Ovary (tissue), 3 donors: Measurements from ENCODE around the gene SRD5A3.

Experiments
- POLR2A ChIP-seq: fragments of 450-650 bp; IDR thresholded peaks from one replicate; pipeline ENCODE4 v1.6.1; 2017; ENCODE audit warnings: antibody characterized with exemption, mild to moderate bottlenecking, moderate library complexity
- TF ChIP-seq, protein P1 (sequence below), 3 donors: fragments of 450-650 bp in 2 of 3; fragments of 200-600 bp in 1 of 3; IDR thresholded peaks; one replicate each; pipeline versions ENCODE4 v1.5.1 to v1.8.0; 2016 to 2022; ENCODE audit warnings: antibody characterized with exemption in 3 of 3, mild to moderate bottlenecking in 1 of 3
- donor health status: DM: no; HTN: no; CAD: no.

DNA sequence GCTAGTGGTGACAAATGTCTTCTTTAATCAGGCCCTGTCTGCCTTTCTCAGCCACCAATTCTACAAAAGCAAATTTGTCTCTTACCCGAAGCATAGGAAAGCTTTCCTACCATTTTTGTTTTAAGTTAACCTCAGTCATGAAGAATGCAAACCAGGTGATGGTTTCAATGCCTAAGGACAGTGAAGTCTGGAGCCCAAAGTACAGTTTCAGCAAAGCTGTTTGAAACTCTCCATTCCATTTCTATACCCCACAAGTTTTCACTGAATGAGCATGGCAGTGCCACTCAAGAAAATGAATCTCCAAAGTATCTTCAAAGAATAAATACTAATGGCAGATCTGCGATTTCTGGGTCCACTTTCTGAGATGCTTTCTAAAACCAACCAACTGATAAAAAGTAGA lies 23.9 kb downstream of the SRD5A3 start:
- TF ChIP-seq POLR2A, result no peak
- TF ChIP-seq, protein P1, sequence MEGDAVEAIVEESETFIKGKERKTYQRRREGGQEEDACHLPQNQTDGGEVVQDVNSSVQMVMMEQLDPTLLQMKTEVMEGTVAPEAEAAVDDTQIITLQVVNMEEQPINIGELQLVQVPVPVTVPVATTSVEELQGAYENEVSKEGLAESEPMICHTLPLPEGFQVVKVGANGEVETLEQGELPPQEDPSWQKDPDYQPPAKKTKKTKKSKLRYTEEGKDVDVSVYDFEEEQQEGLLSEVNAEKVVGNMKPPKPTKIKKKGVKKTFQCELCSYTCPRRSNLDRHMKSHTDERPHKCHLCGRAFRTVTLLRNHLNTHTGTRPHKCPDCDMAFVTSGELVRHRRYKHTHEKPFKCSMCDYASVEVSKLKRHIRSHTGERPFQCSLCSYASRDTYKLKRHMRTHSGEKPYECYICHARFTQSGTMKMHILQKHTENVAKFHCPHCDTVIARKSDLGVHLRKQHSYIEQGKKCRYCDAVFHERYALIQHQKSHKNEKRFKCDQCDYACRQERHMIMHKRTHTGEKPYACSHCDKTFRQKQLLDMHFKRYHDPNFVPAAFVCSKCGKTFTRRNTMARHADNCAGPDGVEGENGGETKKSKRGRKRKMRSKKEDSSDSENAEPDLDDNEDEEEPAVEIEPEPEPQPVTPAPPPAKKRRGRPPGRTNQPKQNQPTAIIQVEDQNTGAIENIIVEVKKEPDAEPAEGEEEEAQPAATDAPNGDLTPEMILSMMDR (IDR thresholded peaks at IDR 0.05), result no peak
